Activated gamma-delta T cell (primary cell): ENCODE results near the gene NDUFAB1.
"Not testable (repeated sequence)": the region's sequence is repeated elsewhere in the genome, so short reads cannot be mapped to it uniquely, and the experiment has no call there.

ENCODE experiments used
- DNase-seq: peaks from one replicate; lab custom pipeline; 2025; lab: John Stamatoyannopoulos, UW

The NDUFAB1 gene

DNA sequence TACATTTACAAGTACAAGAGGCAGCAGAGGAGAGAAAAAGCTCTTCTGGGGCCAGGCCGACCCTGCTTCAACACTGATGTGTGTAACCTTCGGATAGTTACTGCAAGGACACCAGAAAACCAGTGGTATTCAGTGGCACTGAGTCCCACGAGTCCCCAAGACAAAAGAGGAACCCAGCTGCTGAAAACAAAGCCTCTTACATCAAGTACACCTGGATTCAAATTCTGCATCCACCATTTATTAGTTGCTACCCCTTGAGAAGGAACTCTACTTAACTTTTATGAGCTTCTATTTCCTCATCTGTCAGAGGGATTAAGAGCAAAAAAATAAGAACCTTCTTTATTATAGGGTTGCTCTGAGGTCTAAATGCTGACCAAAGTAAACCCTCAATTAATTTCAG is 41.6 kb downstream of the NDUFAB1 start:
- DNase-seq, result no peak

DNA sequence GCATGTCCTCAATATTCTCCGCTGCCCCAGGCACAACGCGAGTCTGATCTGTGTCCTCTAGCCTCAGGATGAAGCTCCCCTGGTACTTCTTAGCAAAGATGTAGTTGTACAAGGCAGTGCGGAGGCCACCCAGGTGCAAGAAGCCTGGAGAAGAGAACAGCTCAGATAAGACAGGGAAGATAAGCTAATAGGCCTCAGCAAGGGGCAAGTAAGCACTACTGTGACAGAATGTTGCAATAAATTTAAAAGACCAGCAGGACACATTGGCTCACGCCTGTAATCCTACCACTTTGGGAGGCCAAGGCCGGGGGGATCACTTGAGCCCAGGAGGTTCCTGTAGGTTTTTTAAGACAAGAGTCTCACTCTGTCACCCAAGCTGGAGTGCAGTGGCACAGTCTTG is 44.0 kb downstream of the NDUFAB1 start:
- no peak for DNase-seq

DNA sequence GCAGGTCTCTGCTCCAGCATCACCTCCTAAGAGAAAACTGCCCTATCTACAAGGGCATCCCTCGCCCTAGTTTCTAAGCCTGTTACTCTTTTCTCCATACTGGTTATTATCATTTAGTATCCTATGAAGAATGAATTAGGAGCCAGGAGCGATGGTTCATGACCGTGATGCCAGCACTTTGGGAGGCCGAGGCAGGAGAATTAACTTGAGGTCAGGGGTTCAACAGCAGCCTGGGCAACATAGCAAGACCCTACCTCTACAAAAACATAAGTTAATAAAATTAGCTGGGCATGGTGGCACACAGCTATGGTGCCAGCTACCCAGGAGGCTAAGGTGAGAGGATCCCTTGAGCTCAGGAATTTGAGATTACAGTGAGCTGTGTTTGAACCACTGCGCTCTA is 46.2 kb downstream of the NDUFAB1 start:
- no peak for DNase-seq

DNA sequence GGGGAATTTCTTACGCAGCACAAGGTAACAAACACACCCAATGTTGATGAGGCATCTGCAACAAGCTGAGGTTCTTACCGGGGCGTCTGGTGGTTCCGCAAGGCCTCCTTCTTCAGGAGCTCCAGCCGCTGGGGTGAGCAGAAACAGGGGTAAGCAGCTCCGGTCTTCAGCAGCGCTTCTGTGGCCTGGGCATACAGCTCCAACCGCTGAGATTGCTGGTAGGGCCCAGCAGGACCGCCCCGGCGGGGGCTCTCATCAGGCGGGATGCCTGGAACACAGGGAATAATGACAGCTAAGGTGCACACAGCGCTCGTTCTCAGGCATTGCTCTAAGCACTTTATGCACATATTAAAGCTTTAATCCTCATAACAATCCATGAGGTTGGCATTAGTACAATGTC is 51.7 kb downstream of the NDUFAB1 start:
- no peak for DNase-seq

DNA sequence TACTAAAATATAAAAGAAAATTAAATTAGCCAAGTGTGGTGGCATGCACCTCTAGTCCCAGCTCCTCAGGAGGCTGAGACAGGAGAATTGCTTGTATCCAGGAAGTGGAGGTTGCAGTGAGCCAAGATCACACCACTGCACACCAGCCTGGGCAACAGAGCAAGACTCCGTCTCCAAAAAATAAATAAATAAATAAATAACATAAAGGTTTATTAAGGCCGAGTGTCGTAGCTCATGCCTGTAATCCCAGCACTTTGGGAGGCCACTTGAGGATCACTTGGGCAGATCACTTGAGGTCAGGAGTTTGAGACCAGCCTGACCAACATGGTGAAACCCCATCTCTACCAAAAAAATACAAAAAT is 55.3 kb downstream of the NDUFAB1 start:
- not testable (repeated sequence) for DNase-seq

DNA sequence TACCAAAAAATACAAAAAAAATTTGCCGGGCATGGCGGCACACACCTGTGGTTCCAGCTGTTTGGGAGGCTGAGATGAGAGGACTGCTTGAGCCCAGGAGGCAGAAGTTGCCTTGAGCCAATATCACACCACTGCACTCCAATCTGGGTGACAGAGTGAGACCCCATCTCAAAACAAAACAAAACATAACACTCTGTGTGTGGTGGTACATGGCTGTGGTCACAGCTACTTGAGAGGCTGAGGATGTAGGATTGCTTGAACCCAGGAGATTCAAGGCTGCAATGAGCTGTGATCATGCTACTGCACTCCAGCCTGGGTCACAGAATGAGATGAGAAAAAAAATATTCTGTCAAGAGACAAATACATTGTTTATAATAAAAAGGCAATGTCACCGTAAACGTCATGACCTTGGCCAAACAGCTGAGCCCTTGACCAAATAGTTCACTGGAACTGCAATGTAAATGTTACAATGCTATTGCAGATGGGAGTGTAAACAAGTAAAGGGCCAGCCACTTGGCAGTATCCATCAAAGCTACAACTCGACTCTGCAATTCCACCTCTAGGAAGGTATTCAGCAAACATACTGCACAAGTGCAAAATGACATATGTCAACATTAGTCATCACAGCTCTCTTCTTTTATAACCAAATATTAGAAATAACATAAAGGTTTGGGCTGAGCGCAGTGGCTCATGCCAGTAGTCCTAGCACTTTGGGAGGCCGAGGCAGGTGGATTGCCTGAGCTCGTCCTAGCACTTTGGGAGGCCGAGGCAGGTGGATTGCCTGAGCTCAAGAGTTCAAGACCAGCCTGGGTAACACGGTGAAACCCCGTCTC is 55.9 kb downstream of the NDUFAB1 start:
- no peak for DNase-seq

DNA sequence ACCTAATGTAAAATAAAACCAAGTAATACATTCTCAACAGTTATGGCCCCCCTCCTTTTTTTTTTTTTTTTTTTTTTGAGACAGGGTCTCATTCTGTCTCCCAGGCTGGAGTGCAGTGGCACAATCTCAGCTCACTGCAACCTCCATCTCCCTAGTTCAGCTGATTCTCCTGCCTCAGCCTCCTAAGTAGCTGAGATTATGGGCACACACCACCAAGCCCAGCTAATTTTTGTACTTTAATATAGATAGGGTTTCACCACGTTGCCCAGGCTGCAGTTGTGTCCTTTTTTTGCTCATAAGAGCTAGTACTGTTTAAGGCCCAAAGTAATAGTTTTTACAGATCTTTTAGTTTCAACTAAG is 57.2 kb downstream of the NDUFAB1 start:
- no peak for DNase-seq

DNA sequence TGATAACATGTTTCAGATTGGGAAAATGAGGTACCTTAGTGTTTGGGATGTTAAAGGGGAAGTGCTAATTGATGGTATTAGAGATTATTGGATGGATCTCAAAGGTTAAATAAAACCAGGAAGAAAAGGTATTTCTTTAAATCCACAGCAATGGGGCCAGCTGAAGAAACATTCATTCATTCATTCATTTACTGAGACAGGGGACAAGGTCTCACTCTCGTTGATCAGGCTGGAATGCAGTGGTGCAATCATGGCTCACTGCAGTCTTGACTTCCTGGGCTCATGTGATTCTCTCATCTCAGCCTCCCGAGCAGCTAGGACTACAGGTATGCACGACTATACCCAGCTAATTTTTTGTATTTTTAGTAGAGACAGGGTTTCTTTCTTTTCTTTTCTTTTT is 58.7 kb downstream of the NDUFAB1 start:
- DNase-seq, result no peak

DNA sequence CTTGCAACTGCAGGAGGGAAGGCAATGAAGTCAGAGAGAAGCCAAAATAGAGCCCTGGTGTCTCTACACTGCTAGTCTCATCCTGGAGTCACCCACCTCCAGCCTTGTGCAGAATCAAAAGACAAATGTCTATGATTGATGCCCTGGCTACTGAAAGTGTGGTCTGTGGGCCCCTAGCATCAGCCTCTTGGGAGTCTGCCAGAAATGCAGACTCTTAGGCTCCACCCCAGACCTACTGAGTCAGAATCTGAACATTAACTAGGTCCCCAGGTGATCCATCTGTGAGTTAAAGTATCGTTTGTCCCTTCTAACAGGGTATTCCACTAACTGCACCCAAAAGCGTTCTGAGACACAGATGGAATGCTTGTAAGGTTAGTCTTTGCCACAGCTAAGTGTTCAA is 60.2 kb downstream of the NDUFAB1 start:
- no peak for DNase-seq

DNA sequence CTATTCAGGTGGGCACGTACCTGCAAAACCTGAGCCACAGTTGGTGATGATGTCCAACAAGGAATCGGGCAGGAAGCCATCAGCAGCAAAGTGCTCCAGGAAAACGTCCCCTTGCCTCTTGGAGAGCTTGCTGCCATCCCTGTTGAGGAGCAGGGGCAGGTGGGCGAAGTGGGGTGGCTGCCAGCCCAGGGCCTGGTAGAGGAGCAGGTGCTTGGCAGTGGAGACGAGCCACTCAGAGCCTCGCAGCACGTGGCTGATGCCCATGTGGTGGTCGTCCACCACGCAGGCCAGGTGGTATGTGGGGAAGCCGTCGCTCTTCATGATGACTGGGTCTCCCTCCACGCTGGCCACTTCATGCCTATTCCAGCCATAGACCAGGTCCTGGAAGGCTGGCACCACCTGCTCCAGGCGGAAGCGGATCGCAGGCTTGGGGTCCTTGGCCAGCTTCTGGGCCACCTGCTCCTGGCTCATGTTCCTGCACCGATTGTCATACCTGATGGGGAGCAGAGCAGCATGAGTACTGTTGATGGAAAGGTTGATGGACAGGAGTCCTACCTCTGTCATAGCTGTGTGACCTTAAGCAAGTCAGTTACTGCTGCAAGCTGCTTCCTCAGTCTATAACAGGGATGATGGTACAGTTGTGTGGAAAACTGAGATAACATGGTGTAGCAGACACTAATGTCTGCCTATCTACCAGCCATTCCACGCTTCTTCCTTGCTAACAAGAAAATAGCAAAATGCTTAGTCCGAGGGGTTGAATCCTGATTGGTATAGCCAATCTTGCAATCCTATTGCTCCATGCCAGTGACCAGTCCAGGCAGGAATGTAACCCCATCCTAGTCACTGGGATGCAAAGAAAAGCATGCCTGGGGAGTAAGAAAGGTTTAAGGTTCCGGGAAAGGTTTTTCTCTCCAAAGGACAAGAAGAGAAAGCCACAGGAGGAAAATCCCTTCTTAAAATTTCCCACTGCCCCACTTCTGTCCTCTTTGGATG is 61.0 kb downstream of the NDUFAB1 start:
- DNase-seq, result no peak

DNA sequence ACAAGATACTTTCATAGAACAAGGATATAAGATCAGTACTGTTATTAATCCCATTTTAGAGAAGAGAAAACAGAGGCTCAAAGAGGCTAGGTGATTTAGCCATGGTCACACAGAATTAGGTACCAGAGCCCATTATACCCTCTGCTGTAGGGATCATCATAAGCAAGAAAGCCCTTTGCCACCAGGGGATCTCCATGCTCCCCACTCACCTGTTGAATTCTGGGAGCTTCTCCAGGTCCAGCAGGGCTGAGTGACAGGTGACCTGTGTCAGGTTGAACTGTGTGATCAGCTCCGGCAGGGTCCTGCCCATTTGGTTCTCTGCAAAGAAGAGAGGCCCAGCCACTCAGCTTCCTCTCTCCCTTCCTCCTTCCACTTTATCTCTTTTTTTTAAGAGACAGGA is 63.7 kb downstream of the NDUFAB1 start:
- DNase-seq, result no peak
